Measurements from ENCODE around the gene IL37. TPM values are rescaled to one million over a fixed set of nuclear protein-coding genes. Genes with fewer than 3 reads are reported as not detected.

The IL37 gene
- total and polyA plus RNA-seq, 2 of the 13 experiments (the other 11 are each of a cell fraction or from before 2014, with no cell fraction given), result not detected

DNA sequence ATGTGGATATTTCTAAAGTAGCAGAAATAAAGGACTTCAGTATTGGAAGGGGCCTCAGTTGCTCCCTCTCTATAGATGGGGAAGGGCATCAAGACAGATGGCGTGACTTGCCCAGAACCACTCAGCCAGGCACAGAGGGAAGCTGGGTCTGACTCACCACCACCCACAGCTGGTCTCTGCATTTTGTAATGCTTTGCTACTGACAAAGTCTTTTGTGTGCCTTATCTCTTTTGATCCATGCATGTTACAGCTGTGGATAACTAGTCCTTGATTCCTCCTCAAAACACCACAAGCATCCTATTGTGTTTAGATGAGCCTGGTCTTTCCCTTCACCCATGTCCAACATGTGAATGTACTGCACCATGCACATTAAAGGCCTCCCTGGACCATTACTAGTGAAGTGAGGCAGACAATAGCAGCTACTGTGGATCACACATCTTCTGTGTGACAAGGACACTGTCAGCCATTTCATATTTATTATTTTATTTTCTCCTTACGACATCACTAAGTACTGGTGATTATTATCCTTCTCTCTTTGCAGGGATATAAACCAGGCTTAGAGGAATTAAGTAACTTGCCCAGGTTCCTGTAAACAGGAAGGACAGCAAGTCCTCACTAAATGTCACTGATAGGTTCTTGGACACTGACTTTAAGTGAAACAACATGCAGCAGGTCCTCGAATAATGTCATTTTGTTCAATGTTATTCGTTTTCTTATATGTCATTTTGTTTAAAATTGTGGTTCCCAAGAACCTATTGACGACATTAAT is 29.6 kb upstream of the IL37 start:
- H2AFZ ChIP-seq (ENCODE audit: low read length), result no peak overlapping the region
- no peaks in the 10 kb centered on the region for H4K20me1 ChIP-seq (ENCODE audit: insufficient read depth, low read length)
- no peak overlapping the region for H3K9ac ChIP-seq (ENCODE audit: insufficient read depth, low read depth, low read length)
- H3K9me3 ChIP-seq (ENCODE audit: low read length), result no peaks in the 10 kb centered on the region
- ATAC-seq (peak; percentile 28; the same call in 1 of the 3 replicates), DNase-seq (ENCODE audit: low spot score) (peak; percentile 54), FAIRE-seq (peak; percentile 42)
- POLR2A ChIA-PET, result no interaction called here
- no peak overlapping the region for H3K4me2 ChIP-seq (ENCODE audit: low read depth, low read length)
- H3K27me3 ChIP-seq (ENCODE audit: control insufficient read depth in 1 of 2, insufficient read depth in 2 of 2, low read length in 2 of 2), result peaks cover 0 to 12% of the 10 kb centered on the region in 2 experiments; a peak in 1 of 5 replicates
- in situ Hi-C loops (cut with HindIII; ENCODE audit: extremely low pct_ligation_motif_present, low pct_unique_long_range_greater_than_20kb) (no loop called here), intact Hi-C loops (cut with micrococcal nuclease; ENCODE audit: unreplicated experiment) (loop anchor here (10.0 kb wide), 1 partner anchor 267 kb away; no protein-coding TSS in a partner anchor)
- no TSS peak for BruUV-seq (replicated peaks)
- 40% methylated on average over 5 of the region's 5 CpGs for WGBS (ENCODE audit: low lambda C conversion rate)
- no peak overlapping the region for H3K27ac ChIP-seq (ENCODE audit: extremely low read length, insufficient read depth, low read length)
- CTCF ChIA-PET (ENCODE audit: low intra/inter-chr PET ratio, low total read pairs), result interaction anchor here (5.8 kb wide), 1 partner anchor 131 kb away, joined by 86 read pairs; no protein-coding TSS in a partner anchor
- no peaks in the 10 kb centered on the region for H3K79me2 ChIP-seq (ENCODE audit: insufficient read depth, low read length)
- no peaks in the 10 kb centered on the region for H3K36me3 ChIP-seq (replicated peaks in 1 of 2; ENCODE audit: control insufficient read depth in 1 of 2, insufficient read depth in 2 of 2, low read length in 2 of 2)
- peaks cover 40% of the 10 kb centered on the region for H3K4me1 ChIP-seq (ENCODE audit: insufficient read depth, low read length)
- H3K4me3 ChIP-seq (replicated peaks in 1 of 3; ENCODE audit: insufficient read depth in 1 of 3, low read depth in 2 of 3, low read length in 3 of 3), result no peak overlapping the region
- TF ChIP-seq SMAD3 (CRISPR knock-in tag; IDR thresholded peaks at IDR 0.05), result peak; percentile 59; the same call in 1 of the 2 replicates
- TF ChIP-seq ISL2 (CRISPR knock-in tag; IDR thresholded peaks at IDR 0.05), result no peak
- TF ChIP-seq PHF8 (CRISPR knock-in tag; IDR thresholded peaks at IDR 0.05), result no peak
- no peak; the same call in 1 of the 2 replicates for TF ChIP-seq ARID3A (IDR thresholded peaks at IDR 0.05; ENCODE audit: low read depth, low read length)
- no peak for TF ChIP-seq ZNF562 (CRISPR knock-in tag; IDR thresholded peaks at IDR 0.05; ENCODE audit: borderline replicate concordance)
- TF ChIP-seq, protein P1, sequence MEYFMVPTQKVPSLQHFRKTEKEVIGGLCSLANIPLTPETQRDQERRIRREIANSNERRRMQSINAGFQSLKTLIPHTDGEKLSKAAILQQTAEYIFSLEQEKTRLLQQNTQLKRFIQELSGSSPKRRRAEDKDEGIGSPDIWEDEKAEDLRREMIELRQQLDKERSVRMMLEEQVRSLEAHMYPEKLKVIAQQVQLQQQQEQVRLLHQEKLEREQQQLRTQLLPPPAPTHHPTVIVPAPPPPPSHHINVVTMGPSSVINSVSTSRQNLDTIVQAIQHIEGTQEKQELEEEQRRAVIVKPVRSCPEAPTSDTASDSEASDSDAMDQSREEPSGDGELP (IDR thresholded peaks at IDR 0.05; ENCODE audit: borderline replicate concordance, low read depth), result peak; percentile 73
- TF ChIP-seq YY1 (IDR thresholded peaks at IDR 0.05; ENCODE audit: insufficient read depth, insufficient replicate concordance, low read depth, low read length), result no peak
- no peak for TF ChIP-seq NFKBIZ (CRISPR knock-in tag; IDR thresholded peaks at IDR 0.05)
- no peak for TF ChIP-seq PAF1 (CRISPR knock-in tag; IDR thresholded peaks at IDR 0.05)
- TF ChIP-seq SAP130 (CRISPR knock-in tag; IDR thresholded peaks at IDR 0.05; ENCODE audit: low read depth), result 0 out of 2 replicates have a peak, but pooled peaks have one; percentile 16
- TF ChIP-seq ZNF839 (CRISPR knock-in tag; IDR thresholded peaks at IDR 0.05; ENCODE audit: borderline replicate concordance), result no peak
- TF ChIP-seq, protein P2, sequence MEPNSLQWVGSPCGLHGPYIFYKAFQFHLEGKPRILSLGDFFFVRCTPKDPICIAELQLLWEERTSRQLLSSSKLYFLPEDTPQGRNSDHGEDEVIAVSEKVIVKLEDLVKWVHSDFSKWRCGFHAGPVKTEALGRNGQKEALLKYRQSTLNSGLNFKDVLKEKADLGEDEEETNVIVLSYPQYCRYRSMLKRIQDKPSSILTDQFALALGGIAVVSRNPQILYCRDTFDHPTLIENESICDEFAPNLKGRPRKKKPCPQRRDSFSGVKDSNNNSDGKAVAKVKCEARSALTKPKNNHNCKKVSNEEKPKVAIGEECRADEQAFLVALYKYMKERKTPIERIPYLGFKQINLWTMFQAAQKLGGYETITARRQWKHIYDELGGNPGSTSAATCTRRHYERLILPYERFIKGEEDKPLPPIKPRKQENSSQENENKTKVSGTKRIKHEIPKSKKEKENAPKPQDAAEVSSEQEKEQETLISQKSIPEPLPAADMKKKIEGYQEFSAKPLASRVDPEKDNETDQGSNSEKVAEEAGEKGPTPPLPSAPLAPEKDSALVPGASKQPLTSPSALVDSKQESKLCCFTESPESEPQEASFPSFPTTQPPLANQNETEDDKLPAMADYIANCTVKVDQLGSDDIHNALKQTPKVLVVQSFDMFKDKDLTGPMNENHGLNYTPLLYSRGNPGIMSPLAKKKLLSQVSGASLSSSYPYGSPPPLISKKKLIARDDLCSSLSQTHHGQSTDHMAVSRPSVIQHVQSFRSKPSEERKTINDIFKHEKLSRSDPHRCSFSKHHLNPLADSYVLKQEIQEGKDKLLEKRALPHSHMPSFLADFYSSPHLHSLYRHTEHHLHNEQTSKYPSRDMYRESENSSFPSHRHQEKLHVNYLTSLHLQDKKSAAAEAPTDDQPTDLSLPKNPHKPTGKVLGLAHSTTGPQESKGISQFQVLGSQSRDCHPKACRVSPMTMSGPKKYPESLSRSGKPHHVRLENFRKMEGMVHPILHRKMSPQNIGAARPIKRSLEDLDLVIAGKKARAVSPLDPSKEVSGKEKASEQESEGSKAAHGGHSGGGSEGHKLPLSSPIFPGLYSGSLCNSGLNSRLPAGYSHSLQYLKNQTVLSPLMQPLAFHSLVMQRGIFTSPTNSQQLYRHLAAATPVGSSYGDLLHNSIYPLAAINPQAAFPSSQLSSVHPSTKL (CRISPR knock-in tag; IDR thresholded peaks at IDR 0.05), result peak; percentile 64; the same call in 1 of the 2 replicates
- no peak for TF ChIP-seq ZSCAN20 (CRISPR knock-in tag; IDR thresholded peaks at IDR 0.05; ENCODE audit: borderline replicate concordance)
- 0 out of 2 replicates have a peak, but pooled peaks have one; percentile 36 for TF ChIP-seq ZFP36L1 (CRISPR knock-in tag; IDR thresholded peaks at IDR 0.05)
- no peak for TF ChIP-seq TARDBP (CRISPR knock-in tag; IDR thresholded peaks at IDR 0.05)
- peak; percentile 41 for TF ChIP-seq TEAD3 (CRISPR knock-in tag; optimal IDR thresholded peaks at IDR 0.05; ENCODE audit: borderline replicate concordance)
- no peak for TF ChIP-seq KMT2A (CRISPR knock-in tag; IDR thresholded peaks at IDR 0.05)
- TF ChIP-seq SOX6 (IDR thresholded peaks at IDR 0.05), result no peak
- TF ChIP-seq SOX6 (CRISPR knock-in tag; IDR thresholded peaks at IDR 0.05), result peak; percentile 61
- no peak for TF ChIP-seq ZNF7 (CRISPR knock-in tag; IDR thresholded peaks at IDR 0.05)

Data from HepG2 (cell line).